GM12892 (cell line): ENCODE measurements around the gene GAS7.

Experiments used
- POLR2A ChIP-seq: IDR thresholded peaks from 2 replicates; pipeline ENCODE4 v1.6.1; 2011; ENCODE audit warnings: low read depth, low read length, control low read depth
- POLR2AphosphoS5 ChIP-seq: IDR thresholded peaks from 2 replicates; pipeline ENCODE4 v1.6.1; 2011; ENCODE audit warnings: low read depth, low read length, control low read depth
- TAF1 ChIP-seq: IDR thresholded peaks from 2 replicates; pipeline ENCODE4 v1.6.1; 2011; ENCODE audit warnings: low read depth, mild to moderate bottlenecking, control low read depth, low read length, borderline replicate concordance

DNA sequence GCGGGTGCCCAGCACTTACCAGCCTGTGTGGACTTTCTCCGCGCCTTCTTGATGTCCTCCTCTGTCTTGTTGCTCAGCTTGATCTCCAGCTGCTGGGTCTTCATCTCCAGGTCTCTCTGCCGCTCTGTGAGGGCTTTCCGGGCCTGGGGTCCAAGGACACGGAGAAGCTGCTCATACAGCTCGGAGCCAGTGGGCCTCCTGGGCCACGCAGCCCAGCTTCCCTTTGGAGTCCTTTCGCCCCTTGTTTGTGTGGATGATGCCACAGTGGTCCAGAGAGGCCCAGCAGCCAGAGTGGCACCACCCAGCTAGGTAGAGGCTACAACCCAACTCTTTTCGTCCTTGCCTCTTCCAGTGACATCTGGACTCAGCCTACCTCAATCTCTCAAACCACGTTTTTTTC is 272.9 kb downstream of the GAS7 start:
- no peak for TF ChIP-seq POLR2A
- TF ChIP-seq POLR2AphosphoS5 = no peak
- no peak for TF ChIP-seq TAF1
